ENCODE results near the gene TRDN. TPM values are rescaled to one million over a fixed set of nuclear protein-coding genes. Genes with fewer than 3 reads are reported as not detected.

TRDN gene
- total RNA-seq, 1 experiment from 2014 or later, result 3.4 TPM

DNA sequence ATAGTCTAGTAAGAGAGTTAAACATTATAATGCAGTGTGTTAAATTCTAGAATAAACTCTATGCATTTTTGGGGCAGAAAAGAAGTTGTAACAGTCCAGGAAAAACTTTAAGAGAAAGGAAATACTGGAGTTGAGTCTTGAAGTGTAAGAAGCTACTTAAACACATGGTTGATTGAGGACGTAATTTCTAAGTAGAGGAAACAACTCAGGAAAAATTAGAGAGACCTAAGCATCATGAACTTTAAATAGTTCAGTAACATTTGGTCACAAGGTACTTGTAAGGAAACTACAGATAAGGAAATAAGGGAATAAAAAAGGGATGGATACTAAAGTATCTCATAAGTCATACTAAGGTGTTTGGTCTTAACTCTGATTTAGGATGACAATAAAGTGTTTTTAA is 4.7 kb upstream of the TRDN start:
- no peaks in the 10 kb centered on the region for H3K27me3 ChIP-seq (ENCODE audit: control insufficient read depth, insufficient read depth, low read length)
- no peak for DNase-seq

GRCh38 chr6:123640567-123641187 is 3.9 kb upstream of the TRDN start:
- no peak for DNase-seq
- no peak overlapping the region for H3K4me3 ChIP-seq (ENCODE audit: insufficient read depth, low read depth, low read length)
- H3K27me3 ChIP-seq (ENCODE audit: control insufficient read depth, insufficient read depth, low read length), result no peaks in the 10 kb centered on the region
- H3K36me3 ChIP-seq (replicated peaks; ENCODE audit: control insufficient read depth, insufficient read depth, low read length), result no peaks in the 10 kb centered on the region

More for the DNA sequence above, 4.7 kb upstream of the TRDN start:
- no peak overlapping the region for H3K4me3 ChIP-seq (ENCODE audit: insufficient read depth, low read depth, low read length)
- H3K36me3 ChIP-seq (replicated peaks; ENCODE audit: control insufficient read depth, insufficient read depth, low read length), result no peaks in the 10 kb centered on the region

DNA sequence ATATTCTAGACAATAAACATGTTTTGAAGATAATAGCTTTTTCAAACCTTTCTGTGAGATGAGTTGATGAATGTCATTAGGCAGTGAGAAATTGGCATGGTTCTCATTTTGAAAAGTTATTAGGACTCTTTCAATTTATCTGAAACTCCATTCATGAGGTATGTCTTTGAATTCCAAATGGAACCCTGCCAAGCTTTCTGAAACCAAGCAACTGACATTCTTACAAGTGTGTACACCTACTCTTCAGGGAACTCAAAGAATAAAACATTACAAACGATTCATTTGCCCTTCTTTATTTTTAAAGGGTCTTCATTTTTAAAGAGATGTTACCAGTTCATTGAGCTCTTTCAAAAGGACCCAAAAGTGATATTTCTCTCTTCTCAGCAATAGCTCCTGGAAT is 2.1 kb upstream of the TRDN start:
- DNase-seq, result no peak
- no peak overlapping the region for H3K4me3 ChIP-seq (ENCODE audit: insufficient read depth, low read depth, low read length)
- no peaks in the 10 kb centered on the region for H3K27me3 ChIP-seq (ENCODE audit: control insufficient read depth, insufficient read depth, low read length)
- no peaks in the 10 kb centered on the region for H3K36me3 ChIP-seq (replicated peaks; ENCODE audit: control insufficient read depth, insufficient read depth, low read length)

GRCh38 chr6:123636282-123636681 is 468 bp downstream of the TRDN start:
- H3K4me3 ChIP-seq (ENCODE audit: insufficient read depth, low read depth, low read length), result no peak overlapping the region
- no peaks in the 10 kb centered on the region for H3K36me3 ChIP-seq (replicated peaks; ENCODE audit: control insufficient read depth, insufficient read depth, low read length)
- H3K27me3 ChIP-seq (ENCODE audit: control insufficient read depth, insufficient read depth, low read length), result no peaks in the 10 kb centered on the region
- no peak for DNase-seq

GRCh38 chr6:123635567-123635966 is 1.2 kb downstream of the TRDN start:
- Histone ChIP-seq H3K4me3 (ENCODE audit: insufficient read depth, low read depth, low read length) (no peak overlapping the region), H3K27me3 (ENCODE audit: control insufficient read depth, insufficient read depth, low read length) (no peaks in the 10 kb centered on the region), H3K36me3 (replicated peaks; ENCODE audit: control insufficient read depth, insufficient read depth, low read length) (no peaks in the 10 kb centered on the region)
- DNase-seq, result no peak

DNA sequence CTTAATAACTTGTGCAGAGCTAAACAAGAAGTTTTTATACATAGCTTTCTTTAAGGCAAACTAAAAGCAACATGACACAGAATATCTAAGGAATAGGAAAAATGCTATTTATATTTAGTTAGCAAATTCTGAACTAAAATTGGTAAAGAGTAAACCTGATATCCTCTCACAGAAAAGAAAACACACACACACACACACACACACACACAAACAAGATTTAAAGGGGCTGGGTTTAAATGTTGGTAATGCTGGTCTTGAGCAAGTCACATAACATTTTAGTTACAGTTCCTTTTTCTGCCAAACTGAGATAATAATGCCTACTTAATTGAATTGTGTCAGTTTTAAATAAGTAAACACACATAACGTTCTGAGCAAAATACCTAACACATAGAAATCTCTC is 1.6 kb downstream of the TRDN start:
- no peaks in the 10 kb centered on the region for H3K36me3 ChIP-seq (replicated peaks; ENCODE audit: control insufficient read depth, insufficient read depth, low read length)
- no peak for DNase-seq
- H3K27me3 ChIP-seq (ENCODE audit: control insufficient read depth, insufficient read depth, low read length), result no peaks in the 10 kb centered on the region
- no peak overlapping the region for H3K4me3 ChIP-seq (ENCODE audit: insufficient read depth, low read depth, low read length)

GRCh38 chr6:123632641-123633040 is 4.1 kb downstream of the TRDN start:
- Histone ChIP-seq H3K36me3 (replicated peaks; ENCODE audit: control insufficient read depth, insufficient read depth, low read length) (no peaks in the 10 kb centered on the region), H3K4me3 (ENCODE audit: insufficient read depth, low read depth, low read length) (no peak overlapping the region), H3K27me3 (ENCODE audit: control insufficient read depth, insufficient read depth, low read length) (no peaks in the 10 kb centered on the region)
- DNase-seq, result no peak

- H3K27me3 ChIP-seq (ENCODE audit: control insufficient read depth, insufficient read depth, low read length), result no peaks in the 10 kb centered on the region
- H3K4me3 ChIP-seq (ENCODE audit: insufficient read depth, low read depth, low read length), result no peak overlapping the region
- no peaks in the 10 kb centered on the region for H3K36me3 ChIP-seq (replicated peaks; ENCODE audit: control insufficient read depth, insufficient read depth, low read length)
- DNase-seq, result no peak
Observed at GRCh38 chr6:123629258-123629941, 7.3 kb downstream of the TRDN start.

- Histone ChIP-seq H3K4me3 (ENCODE audit: insufficient read depth, low read depth, low read length) (no peak overlapping the region), H3K27me3 (ENCODE audit: control insufficient read depth, insufficient read depth, low read length) (no peaks in the 10 kb centered on the region), H3K36me3 (replicated peaks; ENCODE audit: control insufficient read depth, insufficient read depth, low read length) (no peaks in the 10 kb centered on the region)
- DNase-seq, result no peak
Observed at GRCh38 chr6:123625696-123626095, 11.1 kb downstream of the TRDN start.

GRCh38 chr6:123622780-123623179 is 14.0 kb downstream of the TRDN start:
- no peaks in the 10 kb centered on the region for H3K36me3 ChIP-seq (replicated peaks; ENCODE audit: control insufficient read depth, insufficient read depth, low read length)
- H3K4me3 ChIP-seq (ENCODE audit: insufficient read depth, low read depth, low read length), result no peak overlapping the region
- no peak for DNase-seq
- no peaks in the 10 kb centered on the region for H3K27me3 ChIP-seq (ENCODE audit: control insufficient read depth, insufficient read depth, low read length)

GRCh38 chr6:123619156-123619555 is 17.6 kb downstream of the TRDN start:
- Histone ChIP-seq H3K36me3 (replicated peaks; ENCODE audit: control insufficient read depth, insufficient read depth, low read length) (no peaks in the 10 kb centered on the region), H3K27me3 (ENCODE audit: control insufficient read depth, insufficient read depth, low read length) (no peaks in the 10 kb centered on the region), H3K4me3 (ENCODE audit: insufficient read depth, low read depth, low read length) (no peak overlapping the region)
- no peak for DNase-seq

DNA sequence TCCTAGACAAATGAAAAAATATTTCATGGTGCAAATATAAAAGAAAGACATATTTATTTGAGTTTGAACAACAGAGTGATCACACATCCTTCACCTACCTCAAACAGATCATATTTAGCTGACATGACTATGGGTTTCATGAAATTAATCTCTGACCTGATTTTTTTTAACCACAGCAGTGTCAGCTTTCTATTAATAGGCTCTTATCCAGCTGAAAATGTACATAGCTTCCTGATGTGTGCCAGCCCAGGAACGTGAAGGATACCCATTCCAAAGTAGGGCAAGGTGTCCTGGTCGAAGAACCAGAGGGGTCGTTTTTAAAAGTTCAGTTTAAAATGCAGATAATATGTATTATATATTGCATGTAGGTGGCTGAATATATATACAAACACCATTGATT is 19.8 kb downstream of the TRDN start:
- DNase-seq, result no peak
- H3K27me3 ChIP-seq (ENCODE audit: control insufficient read depth, insufficient read depth, low read length), result no peaks in the 10 kb centered on the region
- no peaks in the 10 kb centered on the region for H3K36me3 ChIP-seq (replicated peaks; ENCODE audit: control insufficient read depth, insufficient read depth, low read length)
- no peak overlapping the region for H3K4me3 ChIP-seq (ENCODE audit: insufficient read depth, low read depth, low read length)

GRCh38 chr6:123616016-123616415 is 20.7 kb downstream of the TRDN start:
- no peak for DNase-seq
- Histone ChIP-seq H3K4me3 (ENCODE audit: insufficient read depth, low read depth, low read length) (no peak overlapping the region), H3K27me3 (ENCODE audit: control insufficient read depth, insufficient read depth, low read length) (no peaks in the 10 kb centered on the region), H3K36me3 (replicated peaks; ENCODE audit: control insufficient read depth, insufficient read depth, low read length) (no peaks in the 10 kb centered on the region)

GRCh38 chr6:123610779-123611178 is 26.0 kb downstream of the TRDN start:
- DNase-seq, result no peak
- Histone ChIP-seq H3K36me3 (replicated peaks; ENCODE audit: control insufficient read depth, insufficient read depth, low read length) (no peaks in the 10 kb centered on the region), H3K27me3 (ENCODE audit: control insufficient read depth, insufficient read depth, low read length) (no peaks in the 10 kb centered on the region), H3K4me3 (ENCODE audit: insufficient read depth, low read depth, low read length) (no peak overlapping the region)

DNA sequence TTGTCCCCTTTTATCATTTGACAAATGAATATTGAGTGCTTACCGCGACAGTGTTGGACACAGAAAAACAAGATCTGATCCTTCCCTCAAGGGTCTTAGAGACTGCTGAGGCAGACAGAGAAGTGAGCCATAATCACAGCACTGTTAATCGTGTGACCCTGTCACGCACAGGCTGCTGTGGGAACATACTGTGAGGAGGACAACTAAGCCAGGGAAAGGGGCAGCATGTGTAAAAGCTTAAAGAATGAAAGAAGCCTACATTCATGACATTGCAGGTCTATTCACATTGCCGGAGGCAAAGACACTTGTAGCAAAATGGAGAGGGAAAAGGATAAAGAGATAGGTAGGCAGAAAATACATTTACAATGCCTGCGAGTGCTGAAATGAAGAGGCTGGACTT is 32.7 kb downstream of the TRDN start:
- DNase-seq, result no peak
- H3K27me3 ChIP-seq (ENCODE audit: control insufficient read depth, insufficient read depth, low read length), result no peaks in the 10 kb centered on the region
- no peaks in the 10 kb centered on the region for H3K36me3 ChIP-seq (replicated peaks; ENCODE audit: control insufficient read depth, insufficient read depth, low read length)
- no peak overlapping the region for H3K4me3 ChIP-seq (ENCODE audit: insufficient read depth, low read depth, low read length)

Data from H7 (cell line).